Natural killer cell treated with Interleukin-12 subunit alpha and Interleukin-12 subunit beta and Interleukin-15 and Interleukin-18, amount 100 ng/mL, for 72 hours (primary cell): ENCODE data around the gene CHRNE. TPM values are rescaled to one million over a fixed set of nuclear protein-coding genes. Genes with fewer than 3 reads are reported as not detected.
"Not testable (repeated sequence)": the region's sequence is repeated elsewhere in the genome, so short reads cannot be mapped to it uniquely, and the experiment has no call there.

ENCODE experiments used
- ATAC-seq, 2 donors: fragments of 150-1000 bp; cut with Tn5 transposase in 1 of 2; sonication (Bioruptor Pico), chemical (Tn5 transposase) in 1 of 2; 2 replicates each; pipeline ENCODE4 v1.10.0; 2021
- DNase-seq: peaks from one replicate; pipeline ENCODE4 v3.0.0; 2022; ENCODE audit warnings: low spot score
- H3K27ac Mint-ChIP-seq, 2 donors: 1 replicate in 1 of 2; 2 replicates in 1 of 2; pipeline ENCODE4 v1.8.0; 2022; ENCODE audit warnings: mixed read lengths in 2 of 2, mild to moderate bottlenecking in 1 of 2, moderate library complexity in 1 of 2
- H3K27me3 Mint-ChIP-seq, 2 donors: 1 replicate in 1 of 2; 2 replicates in 1 of 2; pipeline ENCODE4 v1.8.0; 2022; ENCODE audit warnings: mixed read lengths in 2 of 2
- H3K36me3 Mint-ChIP-seq: one replicate; pipeline ENCODE4 v1.8.0; 2022; ENCODE audit warnings: mixed read lengths
- H3K4me1 Mint-ChIP-seq, 2 donors: 1 replicate in 1 of 2; 2 replicates in 1 of 2; pipeline ENCODE4 v1.8.0; 2022; ENCODE audit warnings: low read depth in 2 of 2, mixed read lengths in 2 of 2, mild to moderate bottlenecking in 1 of 2
- H3K4me3 Mint-ChIP-seq: one replicate; pipeline ENCODE4 v1.8.0; 2022; ENCODE audit warnings: mixed read lengths
- H3K9me3 Mint-ChIP-seq: 2 replicates; pipeline ENCODE4 v1.8.0; 2022; ENCODE audit warnings: mixed read lengths
- total RNA-seq, 2 donors: library from RNA; stranded (reverse); gene quantifications; one replicate each; pipeline ENCODE4 v1.2.3, GENCODE V29; 2022

Gene CHRNE
- total RNA-seq, 2 donors from 2014 or later = 3.9 to 7.6 TPM

DNA sequence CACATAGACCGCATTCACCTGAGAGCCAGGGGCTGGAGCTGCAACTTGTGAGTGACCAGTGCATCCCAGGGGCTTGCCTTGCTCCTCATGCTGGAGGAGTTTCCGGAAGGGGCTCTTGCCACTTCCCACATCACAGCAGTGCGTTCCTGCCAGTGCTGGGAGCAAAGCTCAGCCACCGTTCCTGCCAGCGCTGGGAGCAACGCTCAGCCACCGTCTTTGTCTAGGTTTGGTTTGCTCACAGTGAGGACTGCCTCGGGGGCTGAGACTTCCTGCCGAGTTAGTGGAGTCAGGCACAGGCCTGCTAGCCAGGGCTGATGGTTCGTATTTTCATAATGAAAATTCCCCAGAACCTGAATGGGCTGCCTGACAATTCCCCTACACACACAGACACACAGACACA is 5.4 kb upstream of the CHRNE start:
- ATAC-seq = no peak
- no peak overlapping the region for H3K27ac Mint-ChIP-seq

DNA sequence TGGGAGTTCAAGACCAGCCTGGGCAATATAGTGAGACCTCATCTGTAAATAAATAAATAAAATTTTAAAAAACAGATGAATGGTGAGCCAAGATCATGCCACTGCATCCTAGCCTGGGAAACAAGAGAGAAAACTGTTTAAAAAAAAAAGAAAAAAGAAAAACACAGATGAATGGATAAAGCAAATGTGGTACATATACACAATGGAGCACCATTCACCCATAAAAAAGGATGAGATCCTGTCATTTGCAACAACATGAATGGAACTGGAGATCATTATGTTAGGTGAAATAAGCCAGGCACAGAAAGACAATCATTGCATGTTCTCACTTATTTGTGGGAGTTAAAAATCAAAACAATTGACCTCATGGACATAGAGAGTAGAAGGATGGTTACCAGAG is 3.7 kb upstream of the CHRNE start:
- not testable (repeated sequence) for ATAC-seq, H3K4me3 Mint-ChIP-seq, DNase-seq, H3K27me3 Mint-ChIP-seq, H3K27ac Mint-ChIP-seq, H3K9me3 Mint-ChIP-seq, H3K36me3 Mint-ChIP-seq
- H3K4me1 Mint-ChIP-seq = peaks cover 15 to 19% of the 10 kb centered on the region in 2 donors

More for the DNA sequence above, 5.4 kb upstream of the CHRNE start:
- H3K9me3 Mint-ChIP-seq = no peaks in the 10 kb centered on the region
- H3K4me1 Mint-ChIP-seq = peaks cover 3 to 5% of the 10 kb centered on the region in 2 donors
- no peak overlapping the region for H3K4me3 Mint-ChIP-seq
- H3K36me3 Mint-ChIP-seq = no peaks in the 10 kb centered on the region
- no peaks in the 10 kb centered on the region for H3K27me3 Mint-ChIP-seq
- DNase-seq = no peak

GRCh38 chr17:4902540-4902939 is 358 bp downstream of the CHRNE start:
- DNase-seq (no peak), ATAC-seq (no peak)
- Mint-ChIP-seq H3K36me3 (no peaks in the 10 kb centered on the region), H3K27ac (peak overlapping the region; percentile 82 to 92), H3K9me3 (no peaks in the 10 kb centered on the region), H3K27me3 (no peaks in the 10 kb centered on the region), H3K4me3 (peak overlapping the region; percentile 84), H3K4me1 (peaks cover 26 to 38% of the 10 kb centered on the region in 2 donors)

DNA sequence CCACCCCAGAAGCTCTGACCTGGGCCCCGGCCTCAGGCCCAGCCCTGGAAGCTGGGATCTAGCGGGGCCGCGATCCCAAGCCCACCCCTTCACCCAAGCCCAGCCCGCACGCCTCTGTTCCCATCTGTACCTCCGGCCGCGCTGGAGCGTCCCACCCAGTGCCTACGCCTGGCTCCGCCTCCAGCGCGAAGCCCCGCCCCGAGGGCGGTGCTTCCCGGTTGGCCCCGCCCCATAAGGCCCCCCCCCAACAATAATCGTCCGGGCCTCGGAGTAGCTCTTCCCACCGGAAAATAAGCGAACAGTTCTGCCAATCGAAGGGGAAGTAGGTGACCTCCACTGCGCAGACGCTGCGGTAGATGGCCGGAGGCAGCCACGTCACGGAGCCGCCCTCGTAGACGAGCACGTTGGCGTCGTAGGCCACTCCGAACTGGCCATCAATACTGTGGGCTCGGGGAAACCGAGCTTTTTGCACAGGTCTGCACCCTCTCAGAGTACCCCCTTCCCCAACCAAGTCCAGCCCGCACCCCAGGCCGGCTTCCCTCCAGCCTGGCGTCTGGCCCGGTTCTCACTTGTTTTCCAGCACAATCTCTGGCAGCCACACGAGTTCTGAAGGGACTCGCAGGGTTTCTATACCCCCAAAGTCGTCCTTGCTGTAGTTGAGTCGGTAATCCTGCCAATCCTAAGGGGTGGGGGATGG is 1.1 kb downstream of the CHRNE start:
- DNase-seq (no peak), ATAC-seq (peak; percentile 32 to 63)
- H3K9me3 Mint-ChIP-seq = no peaks in the 10 kb centered on the region
- H3K27ac Mint-ChIP-seq = peak overlapping the region; percentile 82 to 92
- no peaks in the 10 kb centered on the region for H3K27me3 Mint-ChIP-seq
- H3K36me3 Mint-ChIP-seq = no peaks in the 10 kb centered on the region
- peak overlapping the region; percentile 84 for H3K4me3 Mint-ChIP-seq
- peaks cover 26 to 38% of the 10 kb centered on the region in 2 donors for H3K4me1 Mint-ChIP-seq

DNA sequence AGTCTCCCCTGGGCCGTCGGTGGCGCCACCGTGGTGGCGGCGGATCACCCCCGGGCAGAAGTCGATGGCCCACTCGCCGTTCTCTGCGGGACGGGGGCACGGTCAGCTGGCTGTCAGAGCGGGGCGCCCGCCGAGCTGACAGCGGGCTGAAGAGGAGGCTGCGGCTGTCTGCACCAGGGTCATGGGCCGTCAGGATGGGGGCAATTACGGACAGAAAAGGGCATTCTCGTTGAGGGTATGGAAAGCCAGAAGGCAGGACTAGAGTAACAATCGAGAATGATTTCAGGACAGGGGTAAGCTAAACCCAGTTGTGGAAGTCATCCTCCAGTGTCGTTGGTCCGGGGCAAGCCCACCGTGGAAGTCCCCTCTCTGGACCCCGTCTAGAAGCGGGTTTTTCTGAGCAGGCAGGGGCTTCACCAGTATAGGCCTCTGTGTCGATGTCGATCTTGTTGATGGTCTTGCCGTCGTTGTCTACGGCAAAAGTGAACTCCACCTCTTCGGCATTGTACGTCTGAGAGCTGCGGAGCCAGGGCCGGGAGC is 1.7 kb downstream of the CHRNE start:
- Mint-ChIP-seq H3K4me3 (peak overlapping the region; percentile 89), H3K27ac (peak overlapping the region; percentile 57 to 78), H3K9me3 (no peaks in the 10 kb centered on the region), H3K36me3 (no peaks in the 10 kb centered on the region), H3K4me1 (peaks cover 26 to 38% of the 10 kb centered on the region in 2 donors), H3K27me3 (no peaks in the 10 kb centered on the region)
- ATAC-seq (no peak), DNase-seq (no peak)

DNA sequence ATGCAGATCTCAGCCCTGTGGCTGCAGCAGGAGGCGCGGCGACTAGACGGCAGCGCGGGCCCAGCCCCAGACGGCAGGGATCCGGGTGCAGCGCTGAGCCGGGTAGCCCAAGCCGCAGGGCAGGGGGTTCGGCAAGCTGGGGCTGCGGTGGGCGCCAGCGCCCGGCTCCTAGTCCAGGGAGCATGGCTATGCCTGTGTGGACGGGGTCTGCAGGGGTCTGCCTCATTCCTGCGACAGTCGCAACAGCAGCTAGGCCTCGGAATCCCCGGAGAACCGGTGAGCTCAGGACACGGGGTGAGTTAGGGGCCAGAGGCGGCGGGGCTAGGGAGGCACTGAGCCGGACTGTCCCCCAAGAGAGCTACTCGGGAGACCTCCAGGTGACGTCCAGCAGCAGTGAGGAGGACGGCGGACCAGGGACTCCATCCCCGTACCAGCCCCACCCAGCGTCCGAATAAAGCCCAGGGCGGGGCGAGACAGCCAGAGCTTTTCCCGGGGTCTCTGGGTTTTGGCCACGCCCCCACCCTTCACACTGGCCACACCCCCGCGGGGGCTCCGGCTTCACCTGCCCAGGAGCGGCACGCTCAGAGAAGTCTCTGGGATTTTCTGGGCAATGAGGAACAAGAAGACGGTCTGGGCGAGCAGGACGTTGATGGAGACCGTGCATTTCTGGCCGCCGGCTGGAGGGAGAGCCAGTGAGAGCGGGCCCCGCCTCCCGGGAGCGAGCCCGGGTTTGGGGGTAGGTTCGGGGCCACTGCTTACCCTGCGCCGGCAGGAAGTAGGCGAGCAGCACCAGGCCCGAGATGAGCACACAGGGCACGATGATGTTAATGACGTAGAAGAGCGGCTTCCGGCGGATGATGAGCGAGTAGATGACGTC is 2.4 kb downstream of the CHRNE start:
- H3K36me3 Mint-ChIP-seq = no peaks in the 10 kb centered on the region

GRCh38 chr17:4899341-4900230 is 3.3 kb downstream of the CHRNE start, which contains the start of gene C17orf107:
Gene C17orf107 (plus strand): TSS chr17:4899536. CDS start chr17:4899763, 227 bp downstream.
- Mint-ChIP-seq H3K4me1 (peaks cover 26 to 38% of the 10 kb centered on the region in 2 donors), H3K36me3 (no peaks in the 10 kb centered on the region), H3K27me3 (no peaks in the 10 kb centered on the region), H3K4me3 (peak within 1 kb of the TSS; percentile 89), H3K9me3 (no peaks in the 10 kb centered on the region), H3K27ac (peak within 1 kb of the TSS; percentile 68 to 91)
- peak; percentile 84 to 92 for ATAC-seq
- peak; percentile 95 for DNase-seq

More for the DNA sequence above, 2.4 kb downstream of the CHRNE start:
- Mint-ChIP-seq H3K27ac (peak overlapping the region; percentile 68 to 91), H3K9me3 (no peaks in the 10 kb centered on the region), H3K27me3 (no peaks in the 10 kb centered on the region), H3K4me1 (peaks cover 26 to 38% of the 10 kb centered on the region in 2 donors), H3K4me3 (peak overlapping the region; percentile 89)
- DNase-seq (peak; percentile 79), ATAC-seq (peak; percentile 56 to 59)

DNA sequence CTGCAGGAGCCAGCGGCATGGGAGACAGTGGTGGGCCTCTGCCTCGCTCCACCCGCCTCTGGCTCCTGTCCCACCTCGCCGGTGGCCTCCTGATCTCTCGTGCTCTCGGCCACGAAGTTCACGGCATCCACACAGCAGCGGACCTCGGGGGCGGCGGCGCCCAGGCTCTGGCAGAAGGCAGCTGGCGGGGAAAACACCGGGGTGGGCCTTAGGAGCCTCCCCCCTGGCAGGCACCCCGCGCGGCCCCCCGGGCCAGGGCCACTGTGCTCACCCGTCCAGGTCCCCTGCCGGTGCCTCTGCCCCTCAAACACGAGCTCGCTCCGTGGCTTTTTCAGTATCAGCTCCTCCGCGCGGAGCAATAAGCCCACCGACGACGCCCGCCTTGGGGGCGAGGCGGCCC is 4.0 kb downstream of the CHRNE start:
- ATAC-seq = no peak
- DNase-seq = no peak
- no peaks in the 10 kb centered on the region for H3K36me3 Mint-ChIP-seq
- H3K4me1 Mint-ChIP-seq = peaks cover 26 to 38% of the 10 kb centered on the region in 2 donors
- H3K4me3 Mint-ChIP-seq = peak overlapping the region; percentile 58
- H3K27ac Mint-ChIP-seq = peak overlapping the region in 1 of 2 donors; percentile 68
- no peaks in the 10 kb centered on the region for H3K9me3 Mint-ChIP-seq
- H3K27me3 Mint-ChIP-seq = no peaks in the 10 kb centered on the region

- DNase-seq (no peak), ATAC-seq (no peak)
- Mint-ChIP-seq H3K9me3 (no peaks in the 10 kb centered on the region), H3K4me3 (peak overlapping the region; percentile 58), H3K27me3 (no peaks in the 10 kb centered on the region), H3K36me3 (no peaks in the 10 kb centered on the region), H3K4me1 (peaks cover 24 to 34% of the 10 kb centered on the region in 2 donors), H3K27ac (peak overlapping the region in 1 of 2 donors; percentile 65)
These were observed 4.5 kb downstream of the CHRNE start for GRCh38 chr17:4898351-4898750.

GRCh38 chr17:4897785-4898184 is 5.1 kb downstream of the CHRNE start:
- H3K27me3 Mint-ChIP-seq = no peaks in the 10 kb centered on the region
- peak overlapping the region; percentile 58 for H3K4me3 Mint-ChIP-seq
- ATAC-seq = no peak
- no peaks in the 10 kb centered on the region for H3K36me3 Mint-ChIP-seq
- H3K4me1 Mint-ChIP-seq = peaks cover 18 to 28% of the 10 kb centered on the region in 2 donors
- H3K27ac Mint-ChIP-seq = peak overlapping the region in 1 of 2 donors; percentile 65
- DNase-seq = no peak
- no peaks in the 10 kb centered on the region for H3K9me3 Mint-ChIP-seq

GRCh38 chr17:4897198-4897687 is 5.7 kb downstream of the CHRNE start:
- Mint-ChIP-seq H3K4me1 (peaks cover 12 to 23% of the 10 kb centered on the region in 2 donors), H3K27ac (no peak overlapping the region), H3K9me3 (no peaks in the 10 kb centered on the region), H3K27me3 (no peaks in the 10 kb centered on the region), H3K36me3 (no peaks in the 10 kb centered on the region), H3K4me3 (no peak overlapping the region)
- peak; percentile 2 for DNase-seq
- ATAC-seq = no peak

GRCh38 chr17:4896332-4897197 is 6.3 kb downstream of the CHRNE start:
- Mint-ChIP-seq H3K36me3 (no peaks in the 10 kb centered on the region), H3K4me3 (no peak overlapping the region), H3K27me3 (no peaks in the 10 kb centered on the region), H3K9me3 (no peaks in the 10 kb centered on the region), H3K27ac (no peak overlapping the region), H3K4me1 (peaks cover 11 to 19% of the 10 kb centered on the region in 2 donors)
- DNase-seq = peak; percentile 57
- ATAC-seq = no peak
